Stimulated activated CD4-positive, alpha-beta T cell treated with anti-CD3 and anti-CD28 coated beads, Interleukin-15, amount 100 ng/mL, for 1 hour (primary cell): ENCODE data around the gene GREB1.

ENCODE experiments used
- DNase-seq, 2 donors: peaks; one replicate each; pipeline ENCODE4 v3.0.0-alpha.2; 2020; ENCODE audit warnings: low read depth in 1 of 2, low spot score in 1 of 2

GREB1 gene

GRCh38 chr2:11537951-11538350 lies 4.1 kb downstream of the GREB1 start:
- DNase-seq: no peak

DNA sequence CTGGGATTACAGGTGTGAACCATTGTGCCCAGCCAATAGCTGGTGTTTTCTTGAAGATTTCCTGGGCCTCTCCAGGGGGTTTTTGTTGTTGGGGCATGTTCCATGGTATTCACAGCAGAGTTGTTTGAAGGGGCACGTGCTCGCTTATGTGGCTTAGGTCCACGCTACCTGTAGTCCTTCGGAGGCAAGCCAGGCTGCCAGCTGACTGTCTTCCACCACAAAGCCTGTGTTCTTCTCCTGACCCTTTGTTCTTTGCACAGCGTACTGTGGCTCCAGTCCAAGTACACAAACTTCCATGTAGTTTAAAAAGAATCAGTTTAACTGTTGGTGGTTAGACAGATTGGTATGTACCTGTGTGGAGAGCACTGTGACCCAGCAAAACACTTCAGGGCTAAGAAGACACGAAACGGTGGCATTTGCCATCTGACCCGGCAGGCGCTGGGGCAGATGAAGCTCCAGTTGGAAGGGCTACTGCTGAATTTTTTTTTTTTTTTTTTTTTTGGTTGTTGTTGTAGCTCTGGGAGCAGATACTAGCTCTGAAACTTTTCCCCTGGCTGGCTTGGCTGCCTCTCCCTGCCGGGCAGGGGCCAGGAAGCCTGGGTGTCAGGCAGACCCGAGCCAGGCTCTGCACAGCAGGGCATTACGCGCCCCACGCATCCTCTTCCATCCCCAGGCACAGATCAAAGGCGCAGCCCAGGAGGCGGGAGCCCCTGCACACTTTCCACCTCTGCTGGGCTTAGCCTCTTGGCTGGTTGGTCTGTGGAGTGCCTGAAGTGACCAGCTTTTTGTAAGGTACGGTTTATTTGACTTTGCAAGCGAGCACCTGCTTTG lies 5.7 kb downstream of the GREB1 start:
- no peak for DNase-seq

- no peak for DNase-seq
Measured at GRCh38 chr2:11540148-11540995, 6.5 kb downstream of the GREB1 start.

GRCh38 chr2:11540996-11541692 lies 7.3 kb downstream of the GREB1 start:
- DNase-seq: no peak

- DNase-seq: no peak
Measured at GRCh38 chr2:11541693-11542274, 7.9 kb downstream of the GREB1 start.

- no peak for DNase-seq
Measured at GRCh38 chr2:11542275-11542819, 8.5 kb downstream of the GREB1 start.

DNA sequence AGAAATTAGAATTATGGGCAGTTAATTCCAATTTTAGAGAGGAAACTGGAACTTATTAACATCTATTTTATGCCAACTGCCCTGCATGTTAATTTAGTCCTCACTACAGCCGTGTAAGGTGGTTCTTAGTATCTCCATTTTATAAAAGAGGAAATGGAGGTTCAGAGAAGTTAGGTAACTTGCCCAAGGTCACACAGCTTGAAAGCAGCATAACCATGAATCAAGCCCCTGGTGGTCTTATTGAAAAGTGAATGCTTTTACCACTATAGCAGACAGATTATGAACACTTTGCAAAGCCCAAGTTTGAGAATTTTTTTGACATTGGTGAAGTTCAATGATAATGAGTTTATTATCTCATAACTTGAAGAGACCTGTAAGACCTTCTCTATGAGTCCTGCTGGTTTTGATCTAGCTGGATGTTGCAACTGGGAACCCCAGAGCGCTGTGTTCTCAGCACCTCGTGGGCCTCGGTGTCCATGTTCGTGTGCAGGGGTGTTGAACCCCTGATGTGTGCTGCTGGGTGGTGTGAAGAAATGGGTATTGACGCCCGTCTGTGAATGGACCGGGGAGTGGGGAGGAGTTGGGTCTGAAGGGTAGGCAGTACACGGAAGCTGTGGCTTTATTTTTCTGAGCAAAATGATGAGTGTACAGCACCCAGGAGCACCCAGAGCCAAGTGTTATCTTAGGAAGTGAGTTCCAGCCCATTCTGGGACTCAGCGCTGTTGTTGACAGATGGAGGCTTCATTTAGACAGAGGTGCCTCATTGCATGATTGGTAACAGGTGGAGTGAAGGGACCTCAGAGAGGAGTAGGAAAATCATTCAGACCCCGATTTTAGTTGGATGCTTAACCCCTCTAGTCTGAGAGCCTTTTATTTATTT lies 9.7 kb downstream of the GREB1 start:
- no peak for DNase-seq

- DNase-seq: no peak
Measured at GRCh38 chr2:11546072-11546471, 12.2 kb downstream of the GREB1 start.

GRCh38 chr2:11547912-11548497 lies 14.2 kb downstream of the GREB1 start:
- DNase-seq: no peak

- no peak for DNase-seq
Measured at GRCh38 chr2:11550302-11550701, 16.5 kb downstream of the GREB1 start.

DNA sequence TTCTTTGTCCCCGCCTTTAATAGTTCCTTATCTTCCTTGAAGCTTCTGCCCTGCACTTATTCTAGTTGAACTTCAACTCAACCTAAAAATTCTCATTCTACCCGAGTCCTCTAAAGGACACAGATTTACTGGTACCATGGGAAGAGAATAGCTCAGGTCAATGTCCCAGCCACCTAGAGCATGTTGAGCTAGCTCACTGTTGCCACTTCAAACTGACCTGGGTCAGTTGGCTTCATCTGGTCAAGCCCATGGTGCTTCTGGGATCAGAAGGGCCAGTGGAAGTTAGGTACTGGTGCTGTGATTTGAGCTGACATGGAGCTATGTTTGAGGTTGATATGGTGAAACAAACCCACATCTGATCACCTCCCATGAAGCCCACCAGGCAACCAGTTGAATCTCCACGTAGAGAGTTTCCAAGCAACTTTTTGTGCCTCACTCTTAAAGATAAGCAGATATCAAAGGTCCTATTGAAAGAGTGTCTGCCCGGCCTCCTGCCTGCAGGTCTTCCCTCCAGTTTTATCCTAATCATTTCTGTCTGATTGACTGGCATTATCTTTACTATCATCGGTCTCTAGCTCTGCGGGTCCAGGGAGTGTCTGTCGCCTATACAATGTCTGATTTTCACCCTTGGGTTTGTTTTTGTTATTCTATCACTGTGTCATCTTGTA lies 17.2 kb downstream of the GREB1 start:
- DNase-seq: no peak

GRCh38 chr2:11551569-11552259 lies 17.9 kb downstream of the GREB1 start:
- DNase-seq: no peak

- no peak for DNase-seq
Measured at GRCh38 chr2:11552260-11552638, 18.4 kb downstream of the GREB1 start.

DNA sequence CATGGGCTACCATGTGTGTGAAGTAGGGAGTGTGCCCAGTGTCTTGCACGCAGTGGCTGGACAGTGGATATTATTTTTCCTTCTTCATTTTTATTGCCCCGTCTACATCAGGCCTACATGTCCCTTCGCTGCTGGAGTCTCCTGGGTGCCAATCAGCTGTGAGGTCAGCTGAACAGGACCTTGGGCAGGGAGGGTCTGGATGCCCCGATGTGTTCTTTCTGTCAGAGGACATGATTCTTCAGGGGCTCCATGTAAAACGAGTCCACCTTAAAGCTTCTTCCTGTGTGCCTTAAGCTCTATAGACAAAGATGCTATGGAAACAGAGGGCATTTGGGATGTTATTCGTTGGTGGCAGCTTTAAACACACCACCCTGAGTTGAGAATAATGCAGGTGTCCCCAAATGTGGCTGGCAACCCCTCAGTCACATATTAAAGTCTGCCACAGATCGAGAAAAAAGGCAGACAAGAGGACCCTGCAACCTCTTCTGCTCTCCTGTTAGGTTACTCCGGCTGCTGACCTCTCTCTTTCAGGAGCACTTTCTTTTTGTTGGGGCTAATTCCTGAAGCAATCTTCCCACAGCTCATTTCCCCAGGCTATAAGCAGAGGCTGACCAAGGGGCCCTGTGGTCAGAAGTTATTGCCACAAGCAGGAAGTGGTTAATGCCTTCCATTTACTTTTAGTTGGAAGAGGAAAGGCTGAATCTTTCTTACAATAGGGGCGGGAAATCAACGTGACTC lies 20.0 kb downstream of the GREB1 start:
- no peak for DNase-seq

- DNase-seq: no peak
Measured at GRCh38 chr2:11554399-11554716, 20.5 kb downstream of the GREB1 start.

- DNase-seq: no peak
Measured at GRCh38 chr2:11556101-11556806, 22.4 kb downstream of the GREB1 start.

- no peak for DNase-seq
Measured at GRCh38 chr2:11558214-11558886, 24.5 kb downstream of the GREB1 start.
